RWPE1 (cell line): ENCODE results near the gene BCDIN3D.

Experiments
- CTCF ChIA-PET: fragments of 350-600 bp; sonication (Branson Sonifier 250); formaldehyde crosslinking; extraction: SDS; loops from one replicate; lab custom pipeline; 2021; lab: Yijun Ruan, JAX
- POLR2A ChIA-PET: fragments of 400-600 bp; formaldehyde crosslinking; extraction: SDS; loops from one replicate; lab custom pipeline; 2020; ENCODE audit warnings: antibody characterized with exemption; ENCODE audit not compliant: low non-redundant PET; lab: Yijun Ruan, JAX
- DNase-seq: peaks from one replicate; pipeline ENCODE4 v3.0.0; 2012; ENCODE audit warnings: low spot score
- H3K27ac ChIP-seq: fragments of 450-650 bp; 2 replicates; pipeline ENCODE4 v1.5.1; 2017
- CTCF ChIP-seq: fragments of 450-650 bp; conservative IDR thresholded peaks from 2 replicates; pipeline ENCODE4 v1.5.1; 2017; ENCODE audit warnings: low read depth, mild to moderate bottlenecking

Gene BCDIN3D

GRCh38 chr12:49868952-49869815 lies 26.3 kb upstream of the BCDIN3D start:
- peak overlapping the region; percentile 22; the same call in 1 of the 2 replicates for H3K27ac ChIP-seq
- TF ChIP-seq CTCF = no peak
- DNase-seq = no peak
- POLR2A ChIA-PET = no interaction called here
- CTCF ChIA-PET = interaction anchor here (2.9 kb wide), 1 partner anchor 201 kb away, joined by 22 read pairs; no protein-coding TSS in a partner anchor

- ChIA-PET POLR2A (no interaction called here), CTCF (interaction anchor here (1.0 to 2.9 kb wide), 3 partner anchors 75 to 202 kb away, joined by 5 to 22 read pairs (median 6); no protein-coding TSS in a partner anchor)
- peak overlapping the region; percentile 57; the same call in 1 of the 2 replicates for H3K27ac ChIP-seq
- DNase-seq = no peak
- TF ChIP-seq CTCF = no peak
Measured at GRCh38 chr12:49868449-49868848, 25.5 kb upstream of the BCDIN3D start.

GRCh38 chr12:49867570-49868341 lies 24.9 kb upstream of the BCDIN3D start:
- POLR2A ChIA-PET = no interaction called here
- peak overlapping the region; percentile 57 for H3K27ac ChIP-seq
- CTCF ChIA-PET = interaction anchor here (0.5 to 2.9 kb wide), 15 partner anchors 17 to 341 kb away, joined by 3 to 22 read pairs (median 4); no protein-coding TSS in a partner anchor
- peak; percentile 57 for DNase-seq
- no peak for TF ChIP-seq CTCF

- TF ChIP-seq CTCF = peak; percentile 93
- H3K27ac ChIP-seq = peak overlapping the region; percentile 57
- ChIA-PET CTCF (interaction anchor here (0.5 to 2.9 kb wide), 30 partner anchors 9 to 1129 kb away, joined by 3 to 22 read pairs (median 3); no protein-coding TSS in a partner anchor), POLR2A (no interaction called here)
- DNase-seq = peak; percentile 84
Measured at GRCh38 chr12:49866859-49867569, 24.1 kb upstream of the BCDIN3D start.

- POLR2A ChIA-PET = no interaction called here
- CTCF ChIA-PET = interaction anchor here (0.5 to 0.8 kb wide), 2 partner anchors 93 to 186 kb away, joined by 3 to 6 read pairs; no protein-coding TSS in a partner anchor
- TF ChIP-seq CTCF = no peak
- no peak overlapping the region for H3K27ac ChIP-seq
- no peak for DNase-seq
Measured at GRCh38 chr12:49865782-49866135, 22.9 kb upstream of the BCDIN3D start.
